BLaER1 treated with 17β-estradiol and CSF1 and Interleukin-3, amounts not matched to agents 10 nM and 100 nM (cell line): ENCODE measurements around the gene SCIN.
A peak's percentile ranks its signal among the peaks of the same experiment; 100 is the strongest.

Experiments used
- H3K27ac ChIP-seq, 11 experiments: shearing (Covaris generic); formaldehyde crosslinking; 2 replicates each; pipeline ENCODE4 v1.8.1; 2022
- H3K27me3 ChIP-seq, 11 experiments: shearing (Covaris generic); formaldehyde crosslinking; 2 replicates each; pipeline ENCODE4 v1.8.1; 2022
- H3K36me3 ChIP-seq, 11 experiments: shearing (Covaris generic); formaldehyde crosslinking; 2 replicates each; pipeline ENCODE4 v1.8.1; 2022
- H3K4me1 ChIP-seq, 10 experiments: shearing (Covaris generic); formaldehyde crosslinking; 2 replicates each; pipeline ENCODE4 v1.8.1; 2022
- H3K4me2 ChIP-seq, 11 experiments: shearing (Covaris generic); formaldehyde crosslinking; 2 replicates each; pipeline ENCODE4 v1.8.1; 2022
- H3K4me3 ChIP-seq, 10 experiments: shearing (Covaris generic); formaldehyde crosslinking; 2 replicates each; pipeline ENCODE4 v1.8.1; 2022
- H3K9ac ChIP-seq, 11 experiments: shearing (Covaris generic); formaldehyde crosslinking; 2 replicates each; pipeline ENCODE4 v1.8.1; 2022
- H3K9me3 ChIP-seq, 11 experiments: shearing (Covaris generic); formaldehyde crosslinking; replicated peaks in 1 of 11; 2 replicates each; pipeline ENCODE4 v1.8.1; 2022
- H4K20me1 ChIP-seq, 11 experiments: shearing (Covaris generic); formaldehyde crosslinking; 2 replicates each; pipeline ENCODE4 v1.8.1; 2022
- Cebpa-rat ChIP-seq, 11 experiments: shearing (Covaris generic); IDR thresholded peaks; 2 replicates each; pipeline ENCODE4 v1.8.1; 2022

SCIN gene

GRCh38 chr7:12578930-12579640, 8.6 kb downstream of the SCIN start:
- no peaks in the 10 kb centered on the region for H3K36me3 ChIP-seq
- no peak for TF ChIP-seq Cebpa-rat (IDR thresholded peaks at IDR 0.05)
- no peak overlapping the region for H3K4me2 ChIP-seq
- H3K27ac ChIP-seq = no peak overlapping the region
- no peak overlapping the region for H3K9ac ChIP-seq
- H4K20me1 ChIP-seq = no peaks in the 10 kb centered on the region
- peaks cover 0 to 39% (median 3%) of the 10 kb centered on the region in 10 experiments; a peak in 8 of 20 replicates for H3K4me1 ChIP-seq
- no peaks in the 10 kb centered on the region for H3K9me3 ChIP-seq
- H3K4me3 ChIP-seq = no peak overlapping the region
- no peaks in the 10 kb centered on the region for H3K27me3 ChIP-seq

- H3K27ac ChIP-seq = peak overlapping the region in 2 of 11 experiments; percentile 7 to 81; a peak in 4 of 22 replicates
- H3K9me3 ChIP-seq = no peaks in the 10 kb centered on the region
- H3K4me3 ChIP-seq = no peak overlapping the region
- peaks cover 0 to 67% (median 3%) of the 10 kb centered on the region in 10 experiments; a peak in 8 of 20 replicates for H3K4me1 ChIP-seq
- H4K20me1 ChIP-seq = no peaks in the 10 kb centered on the region
- TF ChIP-seq Cebpa-rat (IDR thresholded peaks at IDR 0.05) = no peak
- H3K36me3 ChIP-seq = no peaks in the 10 kb centered on the region
- H3K9ac ChIP-seq = no peak overlapping the region
- H3K4me2 ChIP-seq = peak overlapping the region in 3 of 11 experiments; percentile 62 to 82 (median 75); a peak in 5 of 22 replicates
- no peaks in the 10 kb centered on the region for H3K27me3 ChIP-seq
Measured at GRCh38 chr7:12581897-12582296, 11.4 kb downstream of the SCIN start.

GRCh38 chr7:12582362-12582761, 11.8 kb downstream of the SCIN start:
- Histone ChIP-seq H3K27ac (peak overlapping the region in 6 of 11 experiments; percentile 7 to 85 (median 30); a peak in 9 of 22 replicates), H3K9ac (peak overlapping the region in 1 of 11 experiments; percentile 35; a peak in 2 of 22 replicates), H3K4me1 (peaks cover 0 to 72% (median 3%) of the 10 kb centered on the region in 10 experiments; a peak in 8 of 20 replicates), H4K20me1 (no peaks in the 10 kb centered on the region), H3K27me3 (no peaks in the 10 kb centered on the region), H3K36me3 (no peaks in the 10 kb centered on the region), H3K4me2 (peak overlapping the region in 4 of 11 experiments; percentile 21 to 82 (median 68); a peak in 8 of 22 replicates), H3K4me3 (no peak overlapping the region), H3K9me3 (no peaks in the 10 kb centered on the region)
- no peak for TF ChIP-seq Cebpa-rat (IDR thresholded peaks at IDR 0.05)

GRCh38 chr7:12583176-12583575, 12.7 kb downstream of the SCIN start:
- H3K27ac ChIP-seq = peak overlapping the region in 7 of 11 experiments; percentile 25 to 85 (median 66); a peak in 12 of 22 replicates
- peak overlapping the region in 5 of 11 experiments; percentile 21 to 82 (median 62); a peak in 8 of 22 replicates for H3K4me2 ChIP-seq
- H3K4me3 ChIP-seq = no peak overlapping the region
- peaks cover 0 to 79% (median 3%) of the 10 kb centered on the region in 10 experiments; a peak in 8 of 20 replicates for H3K4me1 ChIP-seq
- H3K9me3 ChIP-seq = no peaks in the 10 kb centered on the region
- no peaks in the 10 kb centered on the region for H3K36me3 ChIP-seq
- no peaks in the 10 kb centered on the region for H4K20me1 ChIP-seq
- peak in 2 of 11 experiments; percentile 12 to 58; a peak in 2 of 22 replicates for TF ChIP-seq Cebpa-rat (IDR thresholded peaks at IDR 0.05)
- H3K9ac ChIP-seq = peak overlapping the region in 4 of 11 experiments; percentile 31 to 64 (median 49); a peak in 5 of 22 replicates
- H3K27me3 ChIP-seq = no peaks in the 10 kb centered on the region

DNA sequence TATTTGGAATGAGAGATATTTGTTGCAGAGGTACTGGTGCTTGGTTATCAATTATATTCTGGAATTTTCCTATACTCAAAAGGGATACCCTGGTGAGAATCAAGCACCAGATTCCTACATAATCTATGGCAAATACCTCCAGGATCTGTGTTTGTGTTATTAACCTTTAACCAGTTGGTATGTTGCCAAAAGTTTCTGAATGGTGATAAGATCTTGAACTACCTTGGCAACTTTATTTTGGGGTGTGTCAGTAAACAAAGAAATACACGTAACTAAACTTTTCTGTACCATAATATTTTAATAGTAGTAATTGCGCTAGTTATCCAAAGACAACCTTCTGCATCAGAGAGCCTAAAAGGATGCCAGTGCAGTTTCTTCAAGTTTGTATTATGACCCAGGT, 13.4 kb downstream of the SCIN start:
- Histone ChIP-seq H3K4me3 (no peak overlapping the region), H3K9ac (peak overlapping the region in 2 of 11 experiments; percentile 48 to 64; a peak in 2 of 22 replicates), H3K4me2 (peak overlapping the region in 4 of 11 experiments; percentile 50 to 82 (median 68); a peak in 7 of 22 replicates), H3K4me1 (peaks cover 0 to 79% (median 3%) of the 10 kb centered on the region in 10 experiments; a peak in 8 of 20 replicates), H3K27ac (peak overlapping the region in 6 of 11 experiments; percentile 50 to 85 (median 74); a peak in 10 of 22 replicates), H3K9me3 (0 out of 22 replicates have a peak, but pooled peaks cover 0 to 2% (median 0%) of the 10 kb centered on the region in 11 experiments), H3K27me3 (no peaks in the 10 kb centered on the region), H4K20me1 (no peaks in the 10 kb centered on the region), H3K36me3 (no peaks in the 10 kb centered on the region)
- no peak for TF ChIP-seq Cebpa-rat (IDR thresholded peaks at IDR 0.05)

GRCh38 chr7:12584930-12585329, 14.4 kb downstream of the SCIN start:
- Histone ChIP-seq H3K27ac (peak overlapping the region in 5 of 11 experiments; percentile 24 to 85 (median 81); a peak in 9 of 22 replicates), H3K4me3 (no peak overlapping the region), H3K9me3 (0 out of 22 replicates have a peak, but pooled peaks cover 0 to 4% (median 0%) of the 10 kb centered on the region in 11 experiments), H3K27me3 (no peaks in the 10 kb centered on the region), H4K20me1 (no peaks in the 10 kb centered on the region), H3K9ac (peak overlapping the region in 3 of 11 experiments; percentile 45 to 63 (median 51); a peak in 5 of 22 replicates), H3K4me2 (peak overlapping the region in 4 of 11 experiments; percentile 50 to 82 (median 68); a peak in 8 of 22 replicates), H3K4me1 (peaks cover 0 to 79% (median 4%) of the 10 kb centered on the region in 10 experiments; a peak in 12 of 20 replicates), H3K36me3 (no peaks in the 10 kb centered on the region)
- TF ChIP-seq Cebpa-rat (IDR thresholded peaks at IDR 0.05) = no peak

GRCh38 chr7:12586271-12586670, 15.8 kb downstream of the SCIN start:
- no peak overlapping the region for H3K4me3 ChIP-seq
- H3K36me3 ChIP-seq = no peaks in the 10 kb centered on the region
- H3K27ac ChIP-seq = peak overlapping the region in 3 of 11 experiments; percentile 67 to 85 (median 81); a peak in 6 of 22 replicates
- 0 out of 22 replicates have a peak, but pooled peaks cover 0 to 4% (median 0%) of the 10 kb centered on the region in 11 experiments for H3K9me3 ChIP-seq
- peaks cover 0 to 79% (median 10%) of the 10 kb centered on the region in 10 experiments; a peak in 13 of 20 replicates for H3K4me1 ChIP-seq
- H3K9ac ChIP-seq = no peak overlapping the region
- H3K27me3 ChIP-seq = no peaks in the 10 kb centered on the region
- peak overlapping the region in 3 of 11 experiments; percentile 62 to 82 (median 75); a peak in 5 of 22 replicates for H3K4me2 ChIP-seq
- H4K20me1 ChIP-seq = no peaks in the 10 kb centered on the region
- TF ChIP-seq Cebpa-rat (IDR thresholded peaks at IDR 0.05) = no peak

DNA sequence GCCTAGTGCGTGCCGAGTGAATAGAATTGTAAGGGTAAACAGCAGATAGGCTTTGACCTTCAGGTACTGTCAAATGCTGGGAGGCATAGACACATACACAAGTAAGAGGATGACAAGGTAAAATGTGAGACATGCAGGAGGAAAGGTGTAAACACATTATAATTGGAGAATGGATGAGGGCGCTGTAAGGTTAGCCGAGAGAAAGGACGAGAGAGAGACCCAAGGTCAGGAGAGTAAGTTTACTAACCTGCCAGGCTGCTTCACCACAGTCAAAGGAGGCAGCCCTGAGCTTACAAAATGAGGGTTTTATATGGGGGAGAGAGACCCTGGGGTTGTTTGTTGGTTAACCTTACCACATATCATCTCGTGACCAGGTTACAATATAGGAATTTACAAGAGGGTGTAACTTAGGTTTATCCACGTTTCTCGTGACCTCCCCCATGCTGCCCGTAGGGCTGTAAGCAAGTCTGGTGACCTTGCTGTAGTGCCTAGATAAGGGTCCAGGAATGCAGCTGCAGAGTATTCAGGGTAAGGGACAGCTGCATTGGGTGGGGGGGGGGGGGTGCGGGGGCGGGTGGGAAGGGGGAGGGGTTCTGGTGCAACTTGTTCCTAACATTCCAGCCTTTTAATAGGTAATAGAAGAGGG, 17.9 kb downstream of the SCIN start:
- Histone ChIP-seq H3K4me2 (no peak overlapping the region), H3K4me3 (no peak overlapping the region), H3K9me3 (peaks cover 0 to 16% (median 5%) of the 10 kb centered on the region in 11 experiments; a peak in 4 of 22 replicates), H3K27ac (no peak overlapping the region), H3K4me1 (peaks cover 0 to 59% (median 10%) of the 10 kb centered on the region in 10 experiments; a peak in 13 of 20 replicates), H4K20me1 (no peaks in the 10 kb centered on the region), H3K27me3 (no peaks in the 10 kb centered on the region), H3K9ac (no peak overlapping the region), H3K36me3 (no peaks in the 10 kb centered on the region)
- TF ChIP-seq Cebpa-rat (IDR thresholded peaks at IDR 0.05) = no peak
